Measurements from ENCODE around the gene PGBD5.

The PGBD5 gene

DNA sequence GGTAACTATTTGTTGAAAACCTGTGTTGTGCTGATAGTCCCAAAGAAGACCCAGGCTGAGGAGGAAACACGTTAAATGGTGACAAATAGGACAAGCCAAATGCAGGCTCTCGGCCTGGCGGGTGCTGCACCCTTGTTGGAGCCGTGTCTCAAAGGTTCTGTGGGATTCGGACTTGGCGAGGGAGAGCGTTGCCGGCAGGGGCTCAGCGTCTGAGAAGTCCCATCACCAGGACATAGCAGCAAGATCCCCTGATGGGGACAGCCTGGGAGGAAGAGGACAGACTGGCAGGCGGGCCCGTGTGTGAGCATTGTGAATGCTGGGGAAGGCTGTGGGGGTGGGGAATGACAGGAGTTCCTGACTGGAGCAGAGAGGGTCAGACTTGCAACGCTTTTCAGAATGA is 142.5 kb downstream of the PGBD5 start:
- TF ChIP-seq, protein P1, sequence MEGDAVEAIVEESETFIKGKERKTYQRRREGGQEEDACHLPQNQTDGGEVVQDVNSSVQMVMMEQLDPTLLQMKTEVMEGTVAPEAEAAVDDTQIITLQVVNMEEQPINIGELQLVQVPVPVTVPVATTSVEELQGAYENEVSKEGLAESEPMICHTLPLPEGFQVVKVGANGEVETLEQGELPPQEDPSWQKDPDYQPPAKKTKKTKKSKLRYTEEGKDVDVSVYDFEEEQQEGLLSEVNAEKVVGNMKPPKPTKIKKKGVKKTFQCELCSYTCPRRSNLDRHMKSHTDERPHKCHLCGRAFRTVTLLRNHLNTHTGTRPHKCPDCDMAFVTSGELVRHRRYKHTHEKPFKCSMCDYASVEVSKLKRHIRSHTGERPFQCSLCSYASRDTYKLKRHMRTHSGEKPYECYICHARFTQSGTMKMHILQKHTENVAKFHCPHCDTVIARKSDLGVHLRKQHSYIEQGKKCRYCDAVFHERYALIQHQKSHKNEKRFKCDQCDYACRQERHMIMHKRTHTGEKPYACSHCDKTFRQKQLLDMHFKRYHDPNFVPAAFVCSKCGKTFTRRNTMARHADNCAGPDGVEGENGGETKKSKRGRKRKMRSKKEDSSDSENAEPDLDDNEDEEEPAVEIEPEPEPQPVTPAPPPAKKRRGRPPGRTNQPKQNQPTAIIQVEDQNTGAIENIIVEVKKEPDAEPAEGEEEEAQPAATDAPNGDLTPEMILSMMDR (IDR thresholded peaks at IDR 0.05) = no peak
- Histone ChIP-seq H3K4me3 (no peak overlapping the region), H3K27ac (no peak overlapping the region)
- DNase-seq (ENCODE audit: low spot score) = no peak

- DNase-seq (ENCODE audit: low spot score) = no peak
Observed at GRCh38 chr1:230282157-230282556, 144.0 kb downstream of the PGBD5 start.

DNA sequence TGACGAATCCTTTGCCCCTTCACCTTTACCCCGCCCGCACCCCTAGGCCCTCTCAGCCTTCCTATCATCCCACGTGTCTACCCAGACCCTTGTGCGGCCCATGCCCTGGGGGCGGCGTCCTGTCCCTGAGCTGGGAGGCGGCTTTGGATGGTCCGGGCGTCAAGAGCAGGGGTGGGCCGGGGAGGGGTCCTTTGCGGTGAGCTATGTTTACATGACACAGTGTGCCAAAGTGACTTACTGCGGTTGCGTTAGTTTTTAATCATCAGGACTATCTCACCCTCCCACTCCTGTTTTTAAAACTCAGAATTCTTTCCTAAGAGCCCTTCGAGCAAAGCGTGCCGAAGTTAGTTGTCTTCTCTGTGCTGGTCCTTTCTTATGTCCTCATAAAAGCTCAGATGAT is 144.6 kb downstream of the PGBD5 start:
- no peak for DNase-seq (ENCODE audit: low spot score)
- Histone ChIP-seq H3K27ac (no peak overlapping the region), H3K4me3 (no peak overlapping the region)
- TF ChIP-seq, protein P1 (IDR thresholded peaks at IDR 0.05) = no peak

More at GRCh38 chr1:230282157-230282556, 144.0 kb downstream of the PGBD5 start:
- TF ChIP-seq, protein P1 (IDR thresholded peaks at IDR 0.05) = no peak
- Histone ChIP-seq H3K27ac (no peak overlapping the region), H3K4me3 (no peak overlapping the region)

GRCh38 chr1:230280906-230281413 is 145.2 kb downstream of the PGBD5 start:
- no peak for DNase-seq (ENCODE audit: low spot score)
- H3K4me3 ChIP-seq = no peak overlapping the region
- TF ChIP-seq, protein P1 (IDR thresholded peaks at IDR 0.05) = no peak
- H3K27ac ChIP-seq = no peak overlapping the region

GRCh38 chr1:230280054-230280795 is 145.9 kb downstream of the PGBD5 start:
- H3K4me3 ChIP-seq = no peak overlapping the region
- DNase-seq (ENCODE audit: low spot score) = no peak
- TF ChIP-seq, protein P1 (IDR thresholded peaks at IDR 0.05) = no peak

GRCh38 chr1:230279583-230279945 is 146.6 kb downstream of the PGBD5 start:
- DNase-seq (ENCODE audit: low spot score) = no peak
- TF ChIP-seq, protein P1 (IDR thresholded peaks at IDR 0.05) = no peak
- Histone ChIP-seq H3K27ac (no peak overlapping the region), H3K4me3 (no peak overlapping the region)

More at GRCh38 chr1:230280054-230280795, 145.9 kb downstream of the PGBD5 start:
- no peak overlapping the region for H3K27ac ChIP-seq

All from coronary artery (tissue), 2 donors.